ENCODE measurements around the gene TOMM6.

Gene TOMM6

DNA sequence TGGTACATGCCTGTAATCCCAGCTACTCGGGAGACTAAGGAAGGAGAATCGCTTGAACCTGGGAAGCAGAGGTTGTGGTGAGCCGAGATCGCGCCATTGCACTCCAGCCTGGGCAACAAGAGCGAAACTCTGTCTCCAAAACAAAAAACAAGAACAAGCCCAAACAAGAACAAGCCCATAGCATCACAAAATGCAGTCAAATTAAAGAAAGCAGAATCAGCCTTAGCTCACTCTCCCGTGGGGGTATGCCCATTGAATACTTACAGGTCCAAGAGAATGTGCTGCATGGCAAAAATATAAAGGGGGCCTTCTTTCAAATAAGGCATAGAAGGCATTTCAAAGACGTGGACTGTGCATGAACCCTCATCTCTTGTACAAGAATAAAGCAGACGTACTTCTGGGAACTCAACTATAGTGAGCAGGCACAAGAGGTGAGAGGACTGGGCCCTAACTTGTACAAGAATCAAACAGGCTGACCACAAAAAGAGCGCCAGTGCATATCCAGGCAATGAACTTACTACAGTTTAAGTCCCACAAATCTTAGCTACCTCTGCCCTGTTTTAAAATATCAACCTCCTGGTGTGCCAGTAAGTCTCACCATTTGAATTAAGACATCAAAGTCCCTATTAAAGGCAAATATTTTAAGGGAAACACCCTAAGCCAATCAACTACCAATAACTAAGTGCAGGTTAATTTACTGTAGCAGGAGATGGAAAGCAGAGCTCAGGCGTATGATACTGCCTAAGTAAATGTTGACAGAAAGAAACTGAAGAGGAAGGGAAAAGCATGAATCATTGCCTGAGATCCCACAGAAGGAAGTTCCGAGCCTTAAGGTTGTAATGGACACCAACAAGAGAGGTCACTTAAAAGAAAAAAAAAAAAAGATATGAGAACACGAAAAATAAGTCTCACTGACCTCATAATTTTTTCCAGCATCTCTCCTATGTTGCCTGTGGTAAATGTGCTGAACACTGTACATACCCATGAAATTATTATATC is 37.4 kb downstream of the TOMM6 start:
- DNase-seq = no peak

GRCh38 chr6:41826343-41827022 is 39.0 kb downstream of the TOMM6 start:
- DNase-seq = no peak

DNA sequence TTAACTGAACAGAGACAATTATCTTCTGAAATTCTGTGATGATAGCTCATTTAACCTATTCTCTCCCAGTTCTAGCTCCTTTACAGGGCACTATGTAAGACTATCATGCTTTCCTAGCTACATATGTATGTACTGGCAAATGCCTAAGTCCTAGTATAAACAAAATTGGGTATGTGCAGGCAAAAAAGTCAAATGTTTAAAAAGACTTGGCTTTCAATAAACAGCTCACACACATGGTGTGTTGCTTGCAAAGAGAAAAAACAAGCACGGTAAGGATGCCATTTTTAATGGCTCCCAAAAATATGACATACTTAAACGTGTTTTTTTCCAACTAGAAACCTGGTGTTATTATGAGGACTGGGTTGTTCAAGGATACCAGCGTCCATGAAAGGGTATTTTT is 44.8 kb downstream of the TOMM6 start:
- no peak for DNase-seq

- DNase-seq = no peak
Observed at GRCh38 chr6:41836022-41836659, 48.6 kb downstream of the TOMM6 start.

- no peak for DNase-seq
Observed at GRCh38 chr6:41836660-41837052, 49.2 kb downstream of the TOMM6 start.

All from activated CD4-positive, alpha-beta T cell treated with anti-CD3 and anti-CD28 coated beads, Interleukin-2, amount 50 U/mL, for 1 hour (primary cell).